Stimulated activated effector memory CD8-positive, alpha-beta T cell treated with anti-CD3 and anti-CD28 coated beads, Interleukin-12 subunit alpha, Interleukin-12 subunit beta, amount 100 ng/mL, for 72 hours (primary cell): ENCODE data around the gene ALG3.

ENCODE experiments used
- ATAC-seq: fragments of 150-1000 bp; cut with Tn5 transposase; 2 replicates; pipeline ENCODE4 v1.10.0; 2021
- DNase-seq, 2 donors: peaks; one replicate each; pipeline ENCODE4 v3.0.0; 2021 to 2022; ENCODE audit warnings: low spot score in 2 of 2
- H3K27ac Mint-ChIP-seq: one replicate; pipeline ENCODE4 v1.8.0; 2022; ENCODE audit warnings: mild to moderate bottlenecking, mixed read lengths
- H3K36me3 Mint-ChIP-seq: one replicate; pipeline ENCODE4 v1.8.0; 2022; ENCODE audit warnings: mild to moderate bottlenecking, mixed read lengths
- H3K4me1 Mint-ChIP-seq: one replicate; pipeline ENCODE4 v1.8.0; 2022; ENCODE audit warnings: mixed read lengths
- H3K4me3 Mint-ChIP-seq: one replicate; pipeline ENCODE4 v1.8.0; 2022; ENCODE audit warnings: mild to moderate bottlenecking, mixed read lengths
- H3K9me3 Mint-ChIP-seq: one replicate; pipeline ENCODE4 v1.8.0; 2022; ENCODE audit warnings: mixed read lengths

ALG3 gene

DNA sequence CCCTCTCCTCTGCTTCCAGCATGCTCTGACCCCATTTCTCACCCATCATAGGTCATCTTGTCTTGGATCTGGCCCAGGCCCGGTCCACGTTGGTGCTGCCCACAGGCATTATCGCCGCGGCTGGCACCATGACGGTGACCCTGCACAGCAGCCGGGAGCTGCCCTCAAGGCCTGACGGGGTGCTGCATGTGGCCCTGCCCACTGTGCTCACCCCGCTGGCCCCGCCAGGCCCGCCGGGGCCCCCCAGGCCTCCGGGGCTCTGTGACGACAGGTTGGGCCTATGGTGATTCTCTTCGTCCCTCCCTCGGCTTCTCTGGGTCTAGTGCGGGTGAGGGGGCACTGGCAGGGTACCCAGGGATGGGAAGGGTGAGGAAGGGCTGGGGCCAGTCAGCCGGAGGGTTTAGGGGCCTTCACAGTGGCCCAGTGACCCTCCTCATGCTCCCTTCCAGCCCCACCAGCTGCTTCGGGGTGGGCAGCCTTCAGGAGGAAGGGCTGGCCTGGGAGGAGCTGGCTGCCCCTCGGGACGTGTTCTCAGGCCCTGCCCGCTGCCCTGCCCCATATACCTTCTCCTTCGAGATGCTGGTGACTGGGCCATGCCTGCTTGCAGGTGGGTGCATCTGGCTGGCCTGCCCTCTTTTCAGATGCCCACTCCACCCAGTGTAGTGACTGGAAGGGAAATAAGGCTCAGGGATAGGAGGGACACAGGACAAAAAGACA lies 15.5 kb downstream of the ALG3 start:
- H3K27ac Mint-ChIP-seq = no peak overlapping the region
- H3K4me3 Mint-ChIP-seq = no peak overlapping the region
- no peak for DNase-seq
- peaks cover 20% of the 10 kb centered on the region for H3K4me1 Mint-ChIP-seq
- ATAC-seq = no peak
- no peaks in the 10 kb centered on the region for H3K36me3 Mint-ChIP-seq
- no peaks in the 10 kb centered on the region for H3K9me3 Mint-ChIP-seq

DNA sequence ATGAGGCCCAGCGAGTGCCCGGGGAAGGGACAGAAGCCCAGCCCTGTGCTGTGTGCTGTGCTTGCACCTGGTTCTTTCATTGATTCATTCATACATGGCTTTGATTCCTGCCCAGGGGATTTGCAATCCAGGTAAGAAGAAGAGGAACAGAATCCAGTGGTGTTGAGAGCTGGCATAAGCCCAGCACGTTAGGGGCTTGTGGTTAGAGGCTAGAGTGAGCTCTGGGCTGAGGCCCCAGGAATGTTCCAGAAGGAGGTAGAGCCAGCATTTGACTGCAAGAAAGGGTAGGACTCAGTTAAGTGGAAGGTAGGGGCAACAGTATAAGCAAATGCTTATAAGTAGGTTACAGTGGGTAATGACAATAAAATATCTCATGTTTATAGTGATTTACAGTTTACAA lies 17.1 kb downstream of the ALG3 start:
- no peaks in the 10 kb centered on the region for H3K9me3 Mint-ChIP-seq
- peaks cover 15% of the 10 kb centered on the region for H3K4me1 Mint-ChIP-seq
- no peaks in the 10 kb centered on the region for H3K36me3 Mint-ChIP-seq
- ATAC-seq (no peak), DNase-seq (no peak)
- H3K4me3 Mint-ChIP-seq = peak overlapping the region; percentile 55
- no peak overlapping the region for H3K27ac Mint-ChIP-seq

DNA sequence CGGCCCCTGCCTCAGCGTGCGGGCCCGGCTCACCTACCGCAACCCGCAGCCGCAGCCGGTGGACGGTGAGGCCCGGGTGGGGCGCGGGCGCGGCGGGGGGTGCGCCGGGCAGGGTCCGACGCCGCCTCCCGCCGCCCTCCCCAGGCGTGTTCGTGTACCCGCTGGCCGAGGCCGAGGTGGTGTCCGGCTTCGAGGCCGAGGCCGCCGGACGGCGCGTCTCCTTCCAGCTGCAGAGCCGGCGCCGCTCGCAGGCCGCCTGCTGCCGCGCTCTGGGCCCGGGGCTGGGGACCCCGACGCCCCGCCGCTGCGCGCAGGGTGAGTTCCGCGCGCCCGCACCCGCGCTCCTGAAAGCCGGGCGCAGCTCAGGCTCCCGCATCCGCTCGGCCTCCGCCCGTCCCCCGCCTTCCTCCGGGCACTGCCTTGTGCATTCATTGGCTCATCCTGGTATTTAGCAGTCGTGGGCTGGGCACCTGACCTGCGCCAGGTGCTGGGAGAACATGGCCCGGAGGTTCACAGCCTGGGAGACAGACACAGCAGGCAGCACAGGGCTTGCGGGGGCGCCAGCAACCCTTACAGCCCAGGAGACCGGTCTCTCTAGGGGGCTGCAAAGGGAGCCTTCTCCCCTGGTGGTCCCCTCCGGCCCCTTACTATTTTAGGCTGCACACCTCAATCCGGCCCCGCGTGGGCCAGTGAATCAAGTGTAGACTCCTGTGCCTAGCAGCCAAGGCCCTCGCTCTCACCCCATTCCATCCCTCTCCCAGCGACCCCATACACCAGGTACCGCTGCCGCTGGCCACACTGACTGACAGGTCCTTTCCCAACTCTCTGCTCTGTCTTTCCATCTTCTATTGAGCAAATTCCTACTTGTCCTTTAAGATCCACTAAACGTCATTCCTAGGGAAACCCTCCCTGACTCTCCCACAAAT lies 17.9 kb downstream of the ALG3 start:
- Mint-ChIP-seq H3K9me3 (no peaks in the 10 kb centered on the region), H3K4me1 (peaks cover 15% of the 10 kb centered on the region), H3K4me3 (peak overlapping the region; percentile 55), H3K27ac (no peak overlapping the region), H3K36me3 (no peaks in the 10 kb centered on the region)
- no peak for ATAC-seq
- no peak for DNase-seq

DNA sequence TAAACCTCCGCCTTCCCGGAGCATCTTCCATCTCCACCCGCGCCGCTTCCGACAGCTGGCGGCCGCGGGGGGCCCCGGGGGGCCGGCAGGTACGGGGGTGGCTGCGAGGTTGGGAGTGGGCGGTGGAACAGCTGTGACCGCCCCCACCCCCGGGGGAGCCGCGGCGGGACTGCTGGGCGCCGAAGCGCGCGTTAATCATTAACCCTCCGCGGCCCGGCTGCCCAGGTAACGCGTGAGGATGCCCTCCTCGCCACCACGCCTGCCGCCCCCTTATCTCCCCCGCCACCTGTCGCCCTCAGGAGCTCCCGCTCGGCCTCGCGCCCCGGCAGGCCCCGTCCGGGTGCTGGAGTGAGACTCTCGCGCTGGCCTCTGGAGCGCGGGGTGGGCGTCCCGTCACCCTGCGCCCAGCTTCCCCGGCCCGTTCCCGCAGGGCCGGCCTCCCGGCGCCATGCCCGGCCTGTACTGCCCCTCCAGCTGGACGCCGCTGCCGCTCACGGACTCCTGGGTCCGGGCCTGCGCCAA lies 18.6 kb downstream of the ALG3 start:
- Mint-ChIP-seq H3K4me1 (peaks cover 15% of the 10 kb centered on the region), H3K4me3 (peak overlapping the region; percentile 75), H3K27ac (no peak overlapping the region), H3K9me3 (no peaks in the 10 kb centered on the region), H3K36me3 (no peaks in the 10 kb centered on the region)
- DNase-seq (no peak), ATAC-seq (no peak)

DNA sequence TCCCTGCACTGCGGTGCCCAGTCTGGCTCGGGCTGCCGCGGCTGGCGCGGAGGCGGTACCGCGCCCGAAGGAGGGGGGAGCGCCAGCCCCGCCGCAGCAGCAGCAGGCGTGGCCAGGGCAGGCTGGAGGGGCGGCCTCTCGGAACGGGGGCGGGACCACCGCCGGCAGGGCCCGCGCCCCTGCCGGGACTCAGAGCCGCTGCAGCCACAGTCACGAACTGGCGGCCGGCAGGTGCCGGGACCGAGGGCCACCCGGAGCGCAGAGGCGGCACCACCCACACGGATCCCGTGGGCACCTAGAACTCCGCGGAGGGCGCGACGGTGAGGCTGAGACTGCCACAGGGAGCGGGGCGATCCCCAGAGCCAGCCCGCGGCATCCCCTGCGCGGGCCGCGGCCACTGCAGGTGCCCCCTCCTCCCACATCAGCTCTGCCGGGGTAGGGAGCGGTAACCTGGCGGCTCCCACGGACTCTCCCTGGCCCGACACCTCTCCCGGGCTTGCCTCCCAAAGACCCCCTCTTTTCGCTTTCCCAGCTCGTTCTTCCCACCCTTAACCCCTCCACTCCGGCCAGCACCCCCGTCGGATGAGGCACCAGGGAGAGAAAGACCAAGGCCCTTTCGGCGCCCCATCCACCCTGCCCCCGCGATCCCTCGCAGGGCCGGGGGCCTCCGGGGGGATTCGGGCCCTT lies 19.2 kb downstream of the ALG3 start, which contains the start of gene VWA5B2:
TSS of gene VWA5B2 (plus strand) at position 192 of the 687 bp plus-strand sequence. CDS start 944 bp downstream, outside the sequence.
- H3K27ac Mint-ChIP-seq = no peak within 1 kb of the TSS
- peak within 1 kb of the TSS; percentile 75 for H3K4me3 Mint-ChIP-seq
- DNase-seq (peak; percentile 51 to 80), ATAC-seq (peak; percentile 92)
- H3K36me3 Mint-ChIP-seq = no peaks in the 10 kb centered on the region
- peaks cover 15% of the 10 kb centered on the region for H3K4me1 Mint-ChIP-seq
- H3K9me3 Mint-ChIP-seq = no peaks in the 10 kb centered on the region

DNA sequence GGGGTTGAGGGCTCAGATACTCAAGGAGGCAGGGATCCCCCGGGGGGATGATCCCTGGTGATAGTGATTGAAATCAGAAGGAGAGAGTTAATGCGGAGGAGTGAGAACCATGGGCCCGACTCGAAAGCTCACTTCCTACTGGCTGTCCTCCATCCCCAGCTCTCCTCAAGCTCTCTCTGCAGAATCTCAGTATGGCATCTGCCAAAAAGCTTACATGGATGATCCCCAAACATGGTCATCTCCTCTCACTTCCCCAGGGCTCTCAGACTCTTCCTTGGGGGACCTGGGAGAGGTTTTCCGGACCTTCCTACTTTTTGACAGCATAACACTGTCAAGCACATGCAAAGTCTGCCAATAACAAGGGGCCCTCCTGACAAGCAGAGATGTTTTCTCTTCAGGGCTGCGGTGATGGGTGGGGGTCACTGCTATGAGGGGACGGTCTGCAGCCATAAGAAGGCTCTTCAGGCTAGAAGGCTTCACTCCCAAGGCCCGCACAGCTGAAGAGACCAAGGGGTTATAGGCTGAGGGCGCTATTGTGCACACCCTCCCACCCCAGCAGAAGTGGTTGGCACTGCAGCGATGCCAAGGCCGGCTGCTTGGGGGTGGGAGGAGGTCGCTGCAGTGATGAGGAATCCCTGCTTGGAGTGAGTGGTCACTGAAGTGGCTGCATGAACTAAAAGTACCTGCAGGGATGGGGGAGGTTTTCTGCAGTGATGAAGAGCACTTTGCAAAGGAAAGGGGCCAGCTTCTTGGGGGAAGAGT lies 20.2 kb downstream of the ALG3 start:
- H3K4me1 Mint-ChIP-seq = peaks cover 15% of the 10 kb centered on the region
- ATAC-seq (no peak), DNase-seq (no peak)
- no peaks in the 10 kb centered on the region for H3K9me3 Mint-ChIP-seq
- H3K4me3 Mint-ChIP-seq = peak overlapping the region; percentile 75
- no peak overlapping the region for H3K27ac Mint-ChIP-seq
- no peaks in the 10 kb centered on the region for H3K36me3 Mint-ChIP-seq

DNA sequence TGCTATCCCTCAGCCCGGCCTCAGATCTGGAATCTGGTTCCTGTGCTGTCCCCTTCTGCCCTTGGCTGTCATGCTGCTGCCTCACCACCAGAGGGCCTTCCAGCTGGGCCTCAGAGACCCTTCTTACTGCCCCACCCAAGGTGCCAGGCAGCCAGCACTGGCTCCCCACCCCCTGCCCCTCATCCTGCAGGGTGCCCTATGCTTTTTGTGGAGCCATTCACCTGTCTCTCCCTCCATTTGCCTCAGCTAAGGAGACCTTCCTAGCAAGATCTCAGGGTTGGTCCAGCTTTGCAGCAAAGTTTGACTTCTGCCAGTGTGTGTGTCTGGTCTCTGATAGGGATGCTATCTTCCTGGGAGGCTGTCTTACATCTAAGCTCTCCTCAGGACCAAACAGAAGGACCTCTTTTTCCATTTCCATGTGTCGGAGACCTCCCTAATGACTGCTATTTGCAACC lies 21.3 kb downstream of the ALG3 start:
- DNase-seq = peak; percentile 53 to 74
- H3K27ac Mint-ChIP-seq = no peak overlapping the region

DNA sequence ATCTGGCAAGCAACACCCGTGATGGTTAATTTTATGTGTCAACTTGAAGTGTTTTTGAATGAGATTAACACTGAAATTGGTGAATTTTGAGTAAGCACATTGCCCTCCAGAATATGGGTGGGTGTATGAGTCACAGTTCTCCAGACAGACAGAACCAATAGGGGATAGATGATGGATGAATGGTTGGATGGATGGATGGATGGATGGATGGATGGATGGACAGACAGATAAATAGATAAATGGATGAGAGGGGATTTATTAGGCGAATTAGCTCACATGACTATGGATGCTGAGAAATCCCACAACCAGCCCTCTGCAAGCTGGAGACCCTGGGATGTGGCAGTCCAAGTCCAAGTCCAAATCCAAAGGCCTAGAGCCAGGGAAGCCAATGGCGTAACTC lies 24.8 kb downstream of the ALG3 start:
- H3K27ac Mint-ChIP-seq = no peak overlapping the region
- no peak for ATAC-seq
- H3K4me3 Mint-ChIP-seq = no peak overlapping the region
- no peaks in the 10 kb centered on the region for H3K36me3 Mint-ChIP-seq
- no peak for DNase-seq
- peaks cover 4% of the 10 kb centered on the region for H3K4me1 Mint-ChIP-seq
- no peaks in the 10 kb centered on the region for H3K9me3 Mint-ChIP-seq

More for the DNA sequence above, 21.3 kb downstream of the ALG3 start:
- peak; percentile 57 for ATAC-seq
- peaks cover 15% of the 10 kb centered on the region for H3K4me1 Mint-ChIP-seq
- no peaks in the 10 kb centered on the region for H3K36me3 Mint-ChIP-seq
- H3K4me3 Mint-ChIP-seq = no peak overlapping the region
- H3K9me3 Mint-ChIP-seq = no peaks in the 10 kb centered on the region

DNA sequence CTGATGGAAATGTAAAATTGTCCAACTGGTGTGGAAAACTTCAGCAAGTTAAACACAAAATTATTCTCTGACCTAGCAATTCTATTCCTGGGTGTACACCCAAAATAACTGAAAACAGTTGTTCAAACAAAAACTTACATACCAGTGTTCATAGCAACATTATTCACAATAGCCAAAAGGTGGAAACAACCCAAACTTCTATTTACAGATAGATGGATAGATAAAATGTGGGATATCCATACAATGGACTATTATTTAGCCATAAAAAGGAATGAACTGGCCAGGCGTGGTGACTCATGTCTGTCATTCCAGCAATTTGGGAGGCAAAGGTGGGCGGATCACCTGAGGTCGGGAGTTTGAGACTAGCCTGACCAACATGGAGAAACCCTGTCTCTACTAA lies 26.2 kb downstream of the ALG3 start:
- Mint-ChIP-seq H3K4me3 (no peak overlapping the region), H3K27ac (no peak overlapping the region), H3K36me3 (no peaks in the 10 kb centered on the region), H3K4me1 (no peaks in the 10 kb centered on the region), H3K9me3 (no peaks in the 10 kb centered on the region)
- ATAC-seq (no peak), DNase-seq (no peak)

DNA sequence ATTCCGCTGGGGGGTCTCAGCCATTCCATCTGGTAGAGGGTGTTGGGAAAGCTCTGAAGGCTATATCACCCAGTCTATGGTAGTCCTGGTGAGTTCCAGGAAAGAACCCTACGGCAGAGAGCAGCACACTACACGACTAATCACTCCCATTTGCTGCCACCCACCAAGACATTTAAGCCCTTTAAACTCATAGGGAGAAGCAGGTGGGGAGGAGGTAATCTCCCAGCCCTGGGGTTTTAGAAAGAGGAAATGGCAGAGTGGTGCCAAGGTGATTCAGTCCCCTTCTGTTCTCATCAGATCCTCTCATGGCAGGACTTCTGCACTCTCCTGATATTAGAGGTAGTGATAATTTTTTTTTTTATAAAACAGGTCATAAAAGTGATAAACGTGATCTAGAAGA lies 29.9 kb downstream of the ALG3 start:
- H3K9me3 Mint-ChIP-seq = no peaks in the 10 kb centered on the region
- H3K4me3 Mint-ChIP-seq = no peak overlapping the region
- H3K4me1 Mint-ChIP-seq = no peaks in the 10 kb centered on the region
- DNase-seq = no peak
- ATAC-seq = no peak
- no peak overlapping the region for H3K27ac Mint-ChIP-seq
- no peaks in the 10 kb centered on the region for H3K36me3 Mint-ChIP-seq

DNA sequence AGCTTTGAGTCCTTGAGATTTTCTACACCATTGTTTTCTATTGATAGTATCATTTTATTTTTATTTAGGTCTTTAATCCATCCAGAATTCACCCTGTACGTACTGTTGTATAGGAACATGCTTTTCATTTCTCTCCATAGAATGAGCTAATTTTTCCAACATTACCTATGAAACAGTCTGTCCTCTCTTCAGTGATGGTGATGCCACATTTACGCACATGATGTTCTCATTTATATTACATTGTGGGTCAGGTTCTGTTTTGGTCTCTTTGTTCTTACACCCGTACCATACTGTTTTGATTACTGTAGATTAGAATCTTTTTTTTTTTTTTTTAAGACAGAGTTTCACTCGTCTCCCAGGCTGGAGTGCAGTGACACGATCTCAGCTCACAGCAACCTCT lies 37.0 kb downstream of the ALG3 start:
- Mint-ChIP-seq H3K27ac (no peak overlapping the region), H3K4me3 (no peak overlapping the region), H3K4me1 (no peaks in the 10 kb centered on the region), H3K9me3 (no peaks in the 10 kb centered on the region), H3K36me3 (no peaks in the 10 kb centered on the region)
- DNase-seq = no peak
- ATAC-seq = no peak

DNA sequence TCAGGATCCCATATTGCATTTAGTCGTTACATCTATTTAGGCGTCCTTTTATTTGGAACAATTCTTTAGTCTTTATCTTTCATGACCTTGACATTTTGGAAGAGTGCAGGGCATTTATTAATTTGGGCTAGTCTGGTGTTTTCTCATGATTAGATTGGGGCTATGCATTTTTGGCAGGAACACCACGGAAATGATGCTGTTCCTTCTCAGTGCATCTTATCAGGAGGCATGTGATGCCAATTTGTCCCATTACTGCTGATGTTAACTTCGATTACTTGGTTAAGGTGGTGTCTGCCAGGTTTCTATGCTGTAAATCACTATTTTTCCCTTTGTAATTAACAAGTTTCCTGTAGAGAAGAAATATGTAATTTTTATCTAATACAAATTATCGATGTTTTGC lies 37.5 kb downstream of the ALG3 start:
- H3K36me3 Mint-ChIP-seq = no peaks in the 10 kb centered on the region
- H3K4me3 Mint-ChIP-seq = no peak overlapping the region
- ATAC-seq (no peak), DNase-seq (no peak)
- no peak overlapping the region for H3K27ac Mint-ChIP-seq
- no peaks in the 10 kb centered on the region for H3K9me3 Mint-ChIP-seq
- H3K4me1 Mint-ChIP-seq = no peaks in the 10 kb centered on the region

DNA sequence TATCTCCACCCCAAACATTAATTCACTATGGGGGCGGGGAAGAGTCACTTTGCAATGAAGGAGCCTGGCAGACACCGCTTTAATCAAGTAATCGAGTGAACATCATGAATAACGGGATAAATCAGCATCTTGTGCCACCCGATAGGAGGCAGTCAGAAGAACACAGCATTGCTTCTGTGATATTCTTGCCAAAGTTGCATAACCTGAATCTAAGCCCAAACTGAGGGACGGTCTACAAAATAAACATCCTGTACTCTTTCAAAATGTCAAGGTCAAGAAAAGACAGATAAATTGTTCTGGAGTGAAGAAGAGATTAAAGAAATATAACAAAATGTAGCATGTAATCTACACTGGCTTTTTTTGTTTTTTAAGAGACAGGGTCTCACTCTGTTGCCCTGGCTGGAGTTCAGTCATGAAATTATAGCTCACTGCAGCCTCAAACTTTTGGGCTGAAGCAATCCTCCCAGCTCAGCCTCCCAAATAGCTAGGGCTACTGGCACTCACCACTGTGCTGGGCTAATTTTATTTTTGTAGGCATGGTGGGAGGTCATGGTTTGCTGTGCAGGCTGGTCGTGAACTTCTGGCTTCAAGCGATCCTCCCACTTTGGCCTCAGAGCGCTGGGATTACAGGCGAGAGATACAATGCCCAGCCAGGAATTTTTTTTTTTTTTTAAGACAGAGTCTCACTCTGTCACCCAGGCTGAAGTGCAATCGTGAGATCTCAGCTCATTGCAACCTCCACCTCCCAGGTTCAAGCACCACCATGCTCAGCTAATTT lies 39.4 kb downstream of the ALG3 start:
- Mint-ChIP-seq H3K4me1 (no peaks in the 10 kb centered on the region), H3K27ac (no peak overlapping the region), H3K4me3 (no peak overlapping the region), H3K9me3 (no peaks in the 10 kb centered on the region), H3K36me3 (no peaks in the 10 kb centered on the region)
- DNase-seq (no peak), ATAC-seq (no peak)

DNA sequence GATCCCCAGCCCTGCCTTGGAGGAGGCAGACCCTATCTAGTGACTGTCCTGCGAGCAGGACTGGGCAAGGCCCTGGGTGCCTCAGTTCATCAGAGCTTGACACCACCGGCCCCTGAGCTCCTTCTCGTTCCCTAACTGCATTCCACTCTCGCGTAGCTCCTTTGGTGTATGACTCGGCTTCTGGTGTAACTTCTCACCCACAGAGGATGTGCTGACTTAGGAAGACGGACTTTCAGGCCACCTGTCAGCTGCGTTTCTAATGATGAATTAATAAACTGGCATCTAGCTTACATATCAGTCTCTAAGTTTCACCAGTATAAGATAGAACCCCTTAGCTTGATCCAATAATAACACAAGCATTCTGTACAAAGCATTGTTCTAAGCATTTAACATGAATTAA lies 45.2 kb downstream of the ALG3 start:
- ATAC-seq (no peak), DNase-seq (no peak)
- no peak overlapping the region for H3K27ac Mint-ChIP-seq
- H3K36me3 Mint-ChIP-seq = no peaks in the 10 kb centered on the region
- H3K9me3 Mint-ChIP-seq = no peaks in the 10 kb centered on the region
- H3K4me3 Mint-ChIP-seq = no peak overlapping the region
- no peaks in the 10 kb centered on the region for H3K4me1 Mint-ChIP-seq
